HUES48 (cell line): Measurements from ENCODE around the gene STAT4.

Source experiments
- H3K27ac ChIP-seq: one replicate; pipeline ENCODE4 v1.7.0; 2013; ENCODE audit warnings: low read depth, low read length, inconsistent platforms
- H3K27me3 ChIP-seq: 2 replicates; pipeline ENCODE4 v1.6.1; 2013; ENCODE audit warnings: mild to moderate bottlenecking, low read length; ENCODE audit not compliant: control insufficient read depth, insufficient read depth
- H3K36me3 ChIP-seq: 2 replicates; pipeline ENCODE4 v1.6.1; 2013; ENCODE audit warnings: low read length; ENCODE audit not compliant: control insufficient read depth, insufficient read depth
- H3K4me1 ChIP-seq: 2 replicates; pipeline ENCODE4 v1.6.1; 2013; ENCODE audit warnings: mild to moderate bottlenecking, low read length; ENCODE audit not compliant: control insufficient read depth, insufficient read depth
- H3K4me3 ChIP-seq: 2 replicates; pipeline ENCODE4 v1.5.1; 2013; ENCODE audit warnings: mild to moderate bottlenecking, low read depth, low read length
- H3K9ac ChIP-seq: 2 replicates; pipeline ENCODE4 v1.6.1; 2013; ENCODE audit warnings: mild to moderate bottlenecking, low read depth, low read length, moderate library complexity
- H3K9me3 ChIP-seq: 2 replicates; pipeline ENCODE4 v1.6.1; 2013; ENCODE audit warnings: low read length; ENCODE audit not compliant: control insufficient read depth, insufficient read depth

Gene STAT4

DNA sequence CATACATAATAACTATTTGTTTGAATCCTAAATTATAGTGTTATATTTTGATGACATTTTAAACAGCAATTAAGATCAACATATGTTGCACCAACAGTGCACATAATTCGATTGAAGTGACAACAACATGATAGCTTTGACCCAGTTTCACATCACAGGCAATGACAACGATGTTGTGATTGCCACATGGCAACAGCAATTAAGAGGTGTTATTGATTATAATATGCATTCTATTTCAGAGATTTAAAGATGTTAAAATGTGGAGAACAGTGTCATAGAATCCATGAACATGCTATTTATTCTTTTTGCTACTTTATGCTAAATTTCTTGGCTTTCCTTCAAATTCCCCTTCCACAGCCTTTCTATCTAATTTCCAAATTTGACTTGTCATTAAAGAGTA lies 68.5 kb downstream of the STAT4 start:
- no peak overlapping the region for H3K27ac ChIP-seq
- H3K9ac ChIP-seq: no peak overlapping the region
- H3K4me3 ChIP-seq: no peak overlapping the region
- no peaks in the 10 kb centered on the region for H3K36me3 ChIP-seq
- H3K4me1 ChIP-seq: peaks cover 14% of the 10 kb centered on the region
- no peaks in the 10 kb centered on the region for H3K27me3 ChIP-seq
- 0 out of 2 replicates have a peak, but pooled peaks cover 4% of the 10 kb centered on the region for H3K9me3 ChIP-seq

DNA sequence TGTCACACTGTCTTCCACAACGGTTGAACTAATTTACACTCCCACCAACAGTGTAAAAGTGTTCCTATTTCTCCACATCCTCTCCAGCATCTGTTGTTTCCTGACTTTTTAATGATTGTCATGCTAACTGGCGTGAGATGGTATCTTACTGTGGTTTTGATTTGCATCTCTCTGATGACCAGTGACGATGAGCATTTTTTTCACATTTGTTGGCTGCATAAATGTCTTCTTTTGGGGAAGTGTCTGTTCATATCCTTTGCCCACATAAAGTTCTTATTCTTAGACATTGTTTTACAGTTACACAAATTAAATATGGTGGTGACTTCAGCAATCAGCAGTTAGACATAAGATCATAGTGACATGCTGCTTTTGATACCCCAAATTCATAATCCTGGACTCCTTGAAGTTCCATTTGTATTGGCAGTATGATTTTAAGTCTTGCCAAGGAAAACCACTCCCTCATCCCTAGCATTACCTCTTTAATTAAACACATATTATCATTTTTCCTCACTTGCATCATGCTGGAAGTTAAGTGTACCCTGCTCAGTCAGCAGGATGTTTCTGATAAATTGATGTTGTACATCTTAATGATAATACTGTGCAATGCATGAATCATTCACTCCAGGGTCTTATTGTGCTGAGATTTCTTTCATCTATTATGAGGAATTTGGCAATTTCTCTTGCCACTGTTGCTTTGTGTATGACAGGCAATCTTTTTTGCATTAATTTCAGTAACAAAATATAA lies 69.2 kb downstream of the STAT4 start:
- Histone ChIP-seq H3K27ac (no peak overlapping the region), H3K9me3 (0 out of 2 replicates have a peak, but pooled peaks cover 4% of the 10 kb centered on the region), H3K4me3 (no peak overlapping the region), H3K36me3 (no peaks in the 10 kb centered on the region), H3K4me1 (peaks cover 7% of the 10 kb centered on the region), H3K9ac (no peak overlapping the region), H3K27me3 (no peaks in the 10 kb centered on the region)

GRCh38 chr2:191078165-191078867 lies 72.5 kb downstream of the STAT4 start:
- H3K9me3 ChIP-seq: no peaks in the 10 kb centered on the region
- no peak overlapping the region for H3K9ac ChIP-seq
- no peaks in the 10 kb centered on the region for H3K27me3 ChIP-seq
- no peak overlapping the region for H3K27ac ChIP-seq
- H3K4me3 ChIP-seq: no peak overlapping the region
- H3K4me1 ChIP-seq: peaks cover 5% of the 10 kb centered on the region
- H3K36me3 ChIP-seq: no peaks in the 10 kb centered on the region

DNA sequence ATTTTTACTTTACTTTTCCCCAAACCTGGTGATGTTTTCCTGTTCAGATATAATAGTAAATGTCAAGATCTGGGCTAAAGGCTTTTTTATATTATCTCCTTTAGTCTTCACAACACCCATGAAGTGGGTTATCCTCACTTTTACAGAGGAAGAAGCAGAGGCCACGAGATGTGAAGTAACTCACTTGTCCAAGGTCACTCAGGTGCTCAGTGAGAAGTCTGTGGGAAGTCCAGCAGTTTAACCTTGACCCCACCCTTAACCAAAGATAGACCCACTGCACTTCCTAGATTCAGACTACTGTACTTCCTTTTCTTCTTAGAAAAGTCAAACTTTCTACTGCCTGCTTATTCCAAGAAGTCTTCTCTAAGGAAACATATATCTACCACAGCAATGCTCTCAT lies 80.5 kb downstream of the STAT4 start:
- H3K27ac ChIP-seq: no peak overlapping the region
- H3K4me1 ChIP-seq: peaks cover 5% of the 10 kb centered on the region
- H3K9me3 ChIP-seq: no peaks in the 10 kb centered on the region
- H3K27me3 ChIP-seq: no peaks in the 10 kb centered on the region
- no peaks in the 10 kb centered on the region for H3K36me3 ChIP-seq
- no peak overlapping the region for H3K9ac ChIP-seq
- no peak overlapping the region for H3K4me3 ChIP-seq

DNA sequence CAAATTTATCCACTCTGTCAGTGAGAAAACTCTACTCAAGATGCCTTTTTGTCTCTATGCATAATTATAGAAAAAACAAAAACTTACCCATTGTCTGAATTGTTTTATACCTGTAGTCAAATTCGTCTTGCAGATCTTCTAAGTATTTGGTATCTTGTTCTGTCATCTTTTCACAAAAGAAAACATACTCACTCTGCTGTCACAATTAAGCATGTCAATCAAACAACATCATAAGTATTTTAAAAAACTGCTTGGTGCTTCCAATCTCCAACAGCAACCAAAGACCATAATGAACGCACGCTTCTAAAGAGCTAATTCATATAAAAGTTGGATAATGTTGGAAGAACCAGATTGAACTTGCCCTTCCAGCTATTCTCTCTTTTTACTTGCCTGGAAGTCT lies 81.2 kb downstream of the STAT4 start:
- H3K4me1 ChIP-seq: peaks cover 5% of the 10 kb centered on the region
- no peaks in the 10 kb centered on the region for H3K27me3 ChIP-seq

GRCh38 chr2:191066919-191067233 lies 83.9 kb downstream of the STAT4 start:
- H3K4me1 ChIP-seq: peaks cover 5% of the 10 kb centered on the region
- no peaks in the 10 kb centered on the region for H3K27me3 ChIP-seq
- H3K9me3 ChIP-seq: no peaks in the 10 kb centered on the region
- no peak overlapping the region for H3K4me3 ChIP-seq
- H3K9ac ChIP-seq: no peak overlapping the region
- no peaks in the 10 kb centered on the region for H3K36me3 ChIP-seq
- H3K27ac ChIP-seq: no peak overlapping the region

More for the DNA sequence above, 81.2 kb downstream of the STAT4 start:
- Histone ChIP-seq H3K27ac (no peak overlapping the region), H3K9me3 (no peaks in the 10 kb centered on the region), H3K4me3 (no peak overlapping the region), H3K9ac (no peak overlapping the region), H3K36me3 (no peaks in the 10 kb centered on the region)

- Histone ChIP-seq H3K4me3 (no peak overlapping the region), H3K9me3 (no peaks in the 10 kb centered on the region), H3K36me3 (no peaks in the 10 kb centered on the region), H3K9ac (no peak overlapping the region), H3K4me1 (peaks cover 5% of the 10 kb centered on the region), H3K27me3 (no peaks in the 10 kb centered on the region), H3K27ac (no peak overlapping the region)
These were observed 84.4 kb downstream of the STAT4 start for GRCh38 chr2:191066197-191066918.

DNA sequence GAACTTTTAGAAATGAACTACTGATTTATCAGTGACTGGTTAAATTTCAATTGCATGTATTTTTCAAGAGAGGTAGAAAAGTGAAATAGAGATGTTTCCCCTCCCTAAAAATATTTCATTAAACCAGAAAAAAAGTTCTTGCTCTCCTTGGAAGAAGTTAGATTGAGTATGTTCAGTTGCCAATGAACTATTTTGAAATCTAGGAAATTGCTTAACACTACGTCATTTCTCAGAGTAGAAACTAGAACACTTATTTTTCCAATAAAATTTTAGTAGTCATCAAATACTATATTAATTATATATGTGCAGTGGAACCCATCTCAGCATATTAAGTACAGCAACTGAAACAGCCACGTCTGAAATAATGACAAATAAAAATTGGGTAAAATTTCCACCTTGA lies 85.0 kb downstream of the STAT4 start:
- no peaks in the 10 kb centered on the region for H3K27me3 ChIP-seq
- H3K36me3 ChIP-seq: no peaks in the 10 kb centered on the region
- peaks cover 5% of the 10 kb centered on the region for H3K4me1 ChIP-seq
- no peak overlapping the region for H3K9ac ChIP-seq
- no peak overlapping the region for H3K27ac ChIP-seq
- H3K4me3 ChIP-seq: no peak overlapping the region
- no peaks in the 10 kb centered on the region for H3K9me3 ChIP-seq

DNA sequence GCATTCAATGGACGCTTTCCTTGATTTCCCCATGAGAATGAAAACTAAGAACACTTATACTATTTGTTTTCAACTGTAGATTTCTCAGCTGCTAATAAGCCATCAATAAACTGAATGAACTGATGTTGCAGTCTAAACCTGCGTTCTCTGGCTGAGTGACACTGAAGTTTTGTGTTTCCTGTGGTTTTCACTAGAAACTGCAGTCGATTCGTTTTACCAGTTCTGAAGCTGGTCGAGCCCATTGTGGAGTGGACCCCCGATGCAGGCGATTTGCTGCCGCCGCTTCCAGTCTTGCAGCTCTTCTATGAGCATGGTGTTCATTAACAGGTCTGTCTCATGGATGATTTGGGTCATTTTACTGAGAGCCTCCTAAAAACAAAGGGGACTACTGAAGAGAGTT lies 86.2 kb downstream of the STAT4 start:
- Histone ChIP-seq H3K9ac (no peak overlapping the region), H3K4me3 (no peak overlapping the region), H3K4me1 (peaks cover 5% of the 10 kb centered on the region), H3K9me3 (no peaks in the 10 kb centered on the region), H3K36me3 (no peaks in the 10 kb centered on the region), H3K27ac (no peak overlapping the region), H3K27me3 (no peaks in the 10 kb centered on the region)

GRCh38 chr2:191063584-191063983 lies 87.2 kb downstream of the STAT4 start:
- H3K27me3 ChIP-seq: no peaks in the 10 kb centered on the region
- H3K27ac ChIP-seq: no peak overlapping the region
- no peaks in the 10 kb centered on the region for H3K9me3 ChIP-seq
- H3K9ac ChIP-seq: no peak overlapping the region
- no peak overlapping the region for H3K4me3 ChIP-seq
- no peaks in the 10 kb centered on the region for H3K36me3 ChIP-seq
- peaks cover 5% of the 10 kb centered on the region for H3K4me1 ChIP-seq

GRCh38 chr2:191061381-191061980 lies 89.3 kb downstream of the STAT4 start:
- no peaks in the 10 kb centered on the region; the same call in 1 of the 2 replicates for H3K4me1 ChIP-seq
- H3K4me3 ChIP-seq: no peak overlapping the region
- H3K36me3 ChIP-seq: no peaks in the 10 kb centered on the region
- no peaks in the 10 kb centered on the region for H3K27me3 ChIP-seq
- no peak overlapping the region for H3K27ac ChIP-seq
- no peaks in the 10 kb centered on the region for H3K9me3 ChIP-seq
- H3K9ac ChIP-seq: no peak overlapping the region
